Measurements from ENCODE around the gene ACTL7A.

DNA sequence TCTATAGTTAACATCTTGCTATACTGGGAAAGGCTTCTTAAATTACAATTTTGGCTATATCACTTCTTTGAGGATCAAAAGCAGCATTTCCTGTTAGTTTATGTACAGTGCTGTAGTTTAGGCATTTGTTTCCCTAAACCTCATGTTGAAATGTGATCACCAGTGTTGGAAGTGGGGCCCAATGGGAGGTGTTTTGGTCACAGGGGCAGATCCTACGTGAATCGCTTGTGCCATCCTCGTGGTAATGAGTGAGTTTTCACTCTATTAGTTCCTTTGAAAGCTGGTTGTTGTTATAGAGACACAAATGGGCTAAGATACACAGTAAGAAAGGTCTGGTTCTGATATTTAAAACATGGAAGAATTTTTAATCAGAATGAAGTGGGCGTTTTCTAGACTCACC lies 5.8 kb downstream of the ACTL7A start:
- TF ChIP-seq ARHGAP35 (IDR thresholded peaks at IDR 0.05; ENCODE audit: partially characterized antibody) (no peak), ZBTB7A (IDR thresholded peaks at IDR 0.05; ENCODE audit: borderline replicate concordance, control insufficient read depth, low read depth, low read length) (no peak), RHOXF2B (CRISPR knock-in tag; conservative IDR thresholded peaks at IDR 0.05) (no peak), PTBP1 (IDR thresholded peaks at IDR 0.05; ENCODE audit: low read depth, low read length) (no peak)
- TF ChIP-seq, protein P1, sequence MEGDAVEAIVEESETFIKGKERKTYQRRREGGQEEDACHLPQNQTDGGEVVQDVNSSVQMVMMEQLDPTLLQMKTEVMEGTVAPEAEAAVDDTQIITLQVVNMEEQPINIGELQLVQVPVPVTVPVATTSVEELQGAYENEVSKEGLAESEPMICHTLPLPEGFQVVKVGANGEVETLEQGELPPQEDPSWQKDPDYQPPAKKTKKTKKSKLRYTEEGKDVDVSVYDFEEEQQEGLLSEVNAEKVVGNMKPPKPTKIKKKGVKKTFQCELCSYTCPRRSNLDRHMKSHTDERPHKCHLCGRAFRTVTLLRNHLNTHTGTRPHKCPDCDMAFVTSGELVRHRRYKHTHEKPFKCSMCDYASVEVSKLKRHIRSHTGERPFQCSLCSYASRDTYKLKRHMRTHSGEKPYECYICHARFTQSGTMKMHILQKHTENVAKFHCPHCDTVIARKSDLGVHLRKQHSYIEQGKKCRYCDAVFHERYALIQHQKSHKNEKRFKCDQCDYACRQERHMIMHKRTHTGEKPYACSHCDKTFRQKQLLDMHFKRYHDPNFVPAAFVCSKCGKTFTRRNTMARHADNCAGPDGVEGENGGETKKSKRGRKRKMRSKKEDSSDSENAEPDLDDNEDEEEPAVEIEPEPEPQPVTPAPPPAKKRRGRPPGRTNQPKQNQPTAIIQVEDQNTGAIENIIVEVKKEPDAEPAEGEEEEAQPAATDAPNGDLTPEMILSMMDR (IDR thresholded peaks at IDR 0.05 in 2 of 3, conservative IDR thresholded peaks at IDR 0.05 in 1 of 3; ENCODE audit: insufficient read depth in 2 of 3, low read depth in 1 of 3, low read length in 3 of 3) = no peak
- TF ChIP-seq, protein P2, sequence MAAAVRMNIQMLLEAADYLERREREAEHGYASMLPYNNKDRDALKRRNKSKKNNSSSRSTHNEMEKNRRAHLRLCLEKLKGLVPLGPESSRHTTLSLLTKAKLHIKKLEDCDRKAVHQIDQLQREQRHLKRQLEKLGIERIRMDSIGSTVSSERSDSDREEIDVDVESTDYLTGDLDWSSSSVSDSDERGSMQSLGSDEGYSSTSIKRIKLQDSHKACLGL (CRISPR knock-in tag; IDR thresholded peaks at IDR 0.05; ENCODE audit: borderline replicate concordance, poor library complexity, severe bottlenecking) = no peak

Data from K562 (cell line).